ENCODE data around the gene CYTH4. TPM values are rescaled to one million over a fixed set of nuclear protein-coding genes. Genes with fewer than 3 reads are reported as not detected.

The CYTH4 gene
- polyA plus RNA-seq, 1 donor from 2014 or later: not detected

DNA sequence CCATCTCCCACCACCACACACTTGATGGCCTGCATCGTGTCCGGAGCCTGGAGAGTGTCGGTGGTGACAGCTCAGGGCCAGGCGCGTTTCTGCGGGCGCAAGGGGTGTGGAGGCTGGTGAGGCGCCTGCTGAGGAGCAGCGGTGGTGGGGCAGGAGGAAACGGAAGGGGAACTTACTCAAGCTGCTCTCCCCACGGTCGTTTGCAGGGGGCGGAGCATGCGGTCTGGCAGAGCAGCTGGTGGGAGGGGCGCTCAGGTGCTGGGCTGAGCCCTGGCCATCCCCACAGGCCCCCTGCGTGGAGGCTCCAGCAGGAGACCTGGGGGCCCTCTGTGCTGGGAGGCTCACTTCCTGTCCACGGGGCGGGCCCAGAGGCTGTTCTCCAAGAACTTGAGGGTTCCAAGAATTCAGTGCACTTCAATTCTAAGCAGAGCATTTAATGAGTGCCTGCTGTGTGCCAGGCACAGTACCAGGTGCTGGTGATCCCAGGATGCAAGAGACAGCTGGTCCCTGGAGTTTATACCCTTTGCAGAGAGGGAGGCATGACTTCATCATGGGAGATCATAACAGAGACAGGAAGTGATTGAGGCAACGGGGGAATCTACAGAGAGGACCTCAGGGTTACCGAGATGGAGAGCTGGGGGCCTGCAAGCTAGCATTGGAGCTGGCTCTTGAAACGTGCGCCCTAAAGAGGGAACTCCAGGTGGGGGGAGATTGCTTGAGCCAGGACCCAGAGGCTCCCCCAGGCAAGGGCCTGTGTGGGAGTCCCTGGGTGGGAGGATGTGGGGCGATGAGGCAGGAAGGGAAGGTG is 38.0 kb upstream of the CYTH4 start, which contains the start of gene RAC2:
RAC2 (minus strand) TSS at position 156 of the 808 bp plus-strand sequence; CDS start at position 35, 121 bp downstream.
- no peak within 1 kb of the TSS for H2AFZ ChIP-seq (ENCODE audit: low read depth, low read length)
- no peak within 1 kb of the TSS for H3K9ac ChIP-seq (ENCODE audit: low read length)
- H3K9me2 ChIP-seq (ENCODE audit: insufficient read depth, low read length): no peaks in the 10 kb centered on the region
- no peaks in the 10 kb centered on the region for H3K36me3 ChIP-seq (ENCODE audit: insufficient read depth, low read length)
- H3K9me3 ChIP-seq (ENCODE audit: low read length): no peaks in the 10 kb centered on the region
- no peaks in the 10 kb centered on the region for H4K20me1 ChIP-seq (ENCODE audit: insufficient read depth)
- no peak within 1 kb of the TSS for H3K4me2 ChIP-seq (ENCODE audit: low read length)
- no peaks in the 10 kb centered on the region for H3K27me3 ChIP-seq (ENCODE audit: insufficient read depth, low read depth, low read length)
- H3K4me3 ChIP-seq (ENCODE audit: low read length): no peak within 1 kb of the TSS
- H3F3A ChIP-seq (ENCODE audit: insufficient read depth, low read length, poor library complexity, severe bottlenecking): no peaks in the 10 kb centered on the region
- no peak for TF ChIP-seq POLR2AphosphoS5 (IDR thresholded peaks at IDR 0.05)
- H3K79me2 ChIP-seq (replicated peaks; ENCODE audit: insufficient read depth, low read length): no peaks in the 10 kb centered on the region
- H3K27ac ChIP-seq (ENCODE audit: low read length): no peak within 1 kb of the TSS

DNA sequence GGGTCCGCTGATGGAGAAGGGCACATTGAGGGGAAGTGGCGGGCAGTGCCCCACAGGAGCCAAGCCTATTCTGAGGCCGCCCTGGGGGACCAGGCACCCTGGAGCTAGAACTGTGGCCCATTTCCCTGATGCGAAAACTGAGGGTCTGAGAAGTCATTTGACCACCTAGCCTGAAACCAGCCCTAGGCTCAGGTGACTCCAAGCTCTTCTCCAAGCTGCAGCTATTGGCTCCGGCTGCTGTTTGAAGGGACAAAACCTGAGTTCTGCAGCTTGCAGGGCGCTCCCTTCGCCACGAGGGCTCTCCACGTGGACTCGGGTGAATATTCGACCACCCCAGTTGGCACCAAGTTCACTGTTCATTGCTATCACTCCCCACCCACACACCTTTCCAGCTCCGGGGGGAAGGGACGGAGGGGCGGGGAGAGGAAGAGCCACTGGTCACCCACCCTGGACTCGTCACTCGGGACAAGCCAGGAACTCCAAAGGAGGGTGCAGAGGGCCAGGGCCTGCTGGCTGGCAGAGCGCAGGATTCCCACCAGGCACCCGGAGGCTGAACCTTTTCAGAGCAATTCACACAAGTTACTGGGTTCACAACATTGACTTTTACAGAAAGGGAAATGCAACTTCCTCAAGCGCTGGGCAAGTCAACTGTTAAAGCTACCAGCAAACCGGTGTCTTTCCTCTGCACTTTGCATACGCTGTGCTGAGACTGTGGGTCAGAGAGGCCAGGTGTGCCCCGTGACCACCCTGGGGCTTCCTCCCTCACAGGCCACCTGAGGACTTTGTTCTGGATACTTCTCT is 37.2 kb upstream of the CYTH4 start:
- no peaks in the 10 kb centered on the region for H4K20me1 ChIP-seq (ENCODE audit: insufficient read depth)
- no peaks in the 10 kb centered on the region for H3K9me2 ChIP-seq (ENCODE audit: insufficient read depth, low read length)
- no peak overlapping the region for H2AFZ ChIP-seq (ENCODE audit: low read depth, low read length)
- no peaks in the 10 kb centered on the region for H3K79me2 ChIP-seq (replicated peaks; ENCODE audit: insufficient read depth, low read length)
- no peaks in the 10 kb centered on the region for H3K9me3 ChIP-seq (ENCODE audit: low read length)
- H3F3A ChIP-seq (ENCODE audit: insufficient read depth, low read length, poor library complexity, severe bottlenecking): no peaks in the 10 kb centered on the region
- no peak overlapping the region for H3K4me3 ChIP-seq (ENCODE audit: low read length)
- H3K36me3 ChIP-seq (ENCODE audit: insufficient read depth, low read length): no peaks in the 10 kb centered on the region
- TF ChIP-seq, protein P1, sequence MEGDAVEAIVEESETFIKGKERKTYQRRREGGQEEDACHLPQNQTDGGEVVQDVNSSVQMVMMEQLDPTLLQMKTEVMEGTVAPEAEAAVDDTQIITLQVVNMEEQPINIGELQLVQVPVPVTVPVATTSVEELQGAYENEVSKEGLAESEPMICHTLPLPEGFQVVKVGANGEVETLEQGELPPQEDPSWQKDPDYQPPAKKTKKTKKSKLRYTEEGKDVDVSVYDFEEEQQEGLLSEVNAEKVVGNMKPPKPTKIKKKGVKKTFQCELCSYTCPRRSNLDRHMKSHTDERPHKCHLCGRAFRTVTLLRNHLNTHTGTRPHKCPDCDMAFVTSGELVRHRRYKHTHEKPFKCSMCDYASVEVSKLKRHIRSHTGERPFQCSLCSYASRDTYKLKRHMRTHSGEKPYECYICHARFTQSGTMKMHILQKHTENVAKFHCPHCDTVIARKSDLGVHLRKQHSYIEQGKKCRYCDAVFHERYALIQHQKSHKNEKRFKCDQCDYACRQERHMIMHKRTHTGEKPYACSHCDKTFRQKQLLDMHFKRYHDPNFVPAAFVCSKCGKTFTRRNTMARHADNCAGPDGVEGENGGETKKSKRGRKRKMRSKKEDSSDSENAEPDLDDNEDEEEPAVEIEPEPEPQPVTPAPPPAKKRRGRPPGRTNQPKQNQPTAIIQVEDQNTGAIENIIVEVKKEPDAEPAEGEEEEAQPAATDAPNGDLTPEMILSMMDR (IDR thresholded peaks at IDR 0.05; ENCODE audit: poor library complexity, severe bottlenecking): no peak
- TF ChIP-seq EP300 (conservative IDR thresholded peaks at IDR 0.05; ENCODE audit: poor library complexity, severe bottlenecking) (no peak), POLR2AphosphoS5 (IDR thresholded peaks at IDR 0.05) (no peak), TAF1 (IDR thresholded peaks at IDR 0.05; ENCODE audit: low read depth) (no peak), RAD21 (conservative IDR thresholded peaks at IDR 0.05) (no peak), MXI1 (conservative IDR thresholded peaks at IDR 0.05; ENCODE audit: poor library complexity, severe bottlenecking) (no peak), EZH2 (IDR thresholded peaks at IDR 0.05; ENCODE audit: borderline replicate concordance, insufficient read depth, low read length, poor library complexity, severe bottlenecking) (no peak), SMC3 (conservative IDR thresholded peaks at IDR 0.05; ENCODE audit: poor library complexity) (no peak)
- TF ChIP-seq, protein P2, sequence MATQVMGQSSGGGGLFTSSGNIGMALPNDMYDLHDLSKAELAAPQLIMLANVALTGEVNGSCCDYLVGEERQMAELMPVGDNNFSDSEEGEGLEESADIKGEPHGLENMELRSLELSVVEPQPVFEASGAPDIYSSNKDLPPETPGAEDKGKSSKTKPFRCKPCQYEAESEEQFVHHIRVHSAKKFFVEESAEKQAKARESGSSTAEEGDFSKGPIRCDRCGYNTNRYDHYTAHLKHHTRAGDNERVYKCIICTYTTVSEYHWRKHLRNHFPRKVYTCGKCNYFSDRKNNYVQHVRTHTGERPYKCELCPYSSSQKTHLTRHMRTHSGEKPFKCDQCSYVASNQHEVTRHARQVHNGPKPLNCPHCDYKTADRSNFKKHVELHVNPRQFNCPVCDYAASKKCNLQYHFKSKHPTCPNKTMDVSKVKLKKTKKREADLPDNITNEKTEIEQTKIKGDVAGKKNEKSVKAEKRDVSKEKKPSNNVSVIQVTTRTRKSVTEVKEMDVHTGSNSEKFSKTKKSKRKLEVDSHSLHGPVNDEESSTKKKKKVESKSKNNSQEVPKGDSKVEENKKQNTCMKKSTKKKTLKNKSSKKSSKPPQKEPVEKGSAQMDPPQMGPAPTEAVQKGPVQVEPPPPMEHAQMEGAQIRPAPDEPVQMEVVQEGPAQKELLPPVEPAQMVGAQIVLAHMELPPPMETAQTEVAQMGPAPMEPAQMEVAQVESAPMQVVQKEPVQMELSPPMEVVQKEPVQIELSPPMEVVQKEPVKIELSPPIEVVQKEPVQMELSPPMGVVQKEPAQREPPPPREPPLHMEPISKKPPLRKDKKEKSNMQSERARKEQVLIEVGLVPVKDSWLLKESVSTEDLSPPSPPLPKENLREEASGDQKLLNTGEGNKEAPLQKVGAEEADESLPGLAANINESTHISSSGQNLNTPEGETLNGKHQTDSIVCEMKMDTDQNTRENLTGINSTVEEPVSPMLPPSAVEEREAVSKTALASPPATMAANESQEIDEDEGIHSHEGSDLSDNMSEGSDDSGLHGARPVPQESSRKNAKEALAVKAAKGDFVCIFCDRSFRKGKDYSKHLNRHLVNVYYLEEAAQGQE (IDR thresholded peaks at IDR 0.05; ENCODE audit: borderline replicate concordance): no peak
- H3K9ac ChIP-seq (ENCODE audit: low read length): no peak overlapping the region
- H3K27ac ChIP-seq (ENCODE audit: low read length): no peak overlapping the region
- no peaks in the 10 kb centered on the region for H3K27me3 ChIP-seq (ENCODE audit: insufficient read depth, low read depth, low read length)
- H3K4me2 ChIP-seq (ENCODE audit: low read length): no peak overlapping the region

Data from neural cell (in vitro differentiated cells).